ENCODE measurements around the gene ADAMTSL3. TPM values are rescaled to one million over a fixed set of nuclear protein-coding genes. Genes with fewer than 3 reads are reported as not detected.

ADAMTSL3 gene
- polyA plus RNA-seq, 1 experiment, result not detected

DNA sequence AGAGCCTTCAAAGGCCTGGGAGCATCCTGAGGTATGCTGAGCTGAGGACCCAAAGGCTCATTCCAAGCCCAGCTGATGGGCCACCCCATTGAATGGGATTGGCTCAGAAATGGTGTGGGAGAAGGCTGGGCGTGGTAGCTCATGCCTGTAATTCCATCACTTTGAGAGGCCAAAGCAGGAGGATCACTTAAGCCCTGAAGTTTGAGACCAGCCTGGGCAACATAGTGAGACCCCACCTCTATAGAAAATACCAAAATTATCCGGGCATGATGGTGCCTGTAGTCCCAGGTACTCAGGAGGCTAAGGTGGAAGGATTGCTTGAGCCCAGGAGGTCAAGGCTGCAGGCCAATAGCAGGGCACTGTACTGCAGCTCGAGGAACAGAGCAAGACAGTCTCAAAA, 43.8 kb upstream of the ADAMTSL3 start:
- Histone ChIP-seq H3K36me3 (ENCODE audit: control insufficient read depth, insufficient read depth, low read length) (no peaks in the 10 kb centered on the region), H3K27me3 (ENCODE audit: control insufficient read depth, insufficient read depth, low read length) (no peaks in the 10 kb centered on the region), H3K4me3 (ENCODE audit: low read depth, low read length) (no peak overlapping the region)
- POLR2A ChIA-PET, result no interaction called here
- TF ChIP-seq, protein P1, sequence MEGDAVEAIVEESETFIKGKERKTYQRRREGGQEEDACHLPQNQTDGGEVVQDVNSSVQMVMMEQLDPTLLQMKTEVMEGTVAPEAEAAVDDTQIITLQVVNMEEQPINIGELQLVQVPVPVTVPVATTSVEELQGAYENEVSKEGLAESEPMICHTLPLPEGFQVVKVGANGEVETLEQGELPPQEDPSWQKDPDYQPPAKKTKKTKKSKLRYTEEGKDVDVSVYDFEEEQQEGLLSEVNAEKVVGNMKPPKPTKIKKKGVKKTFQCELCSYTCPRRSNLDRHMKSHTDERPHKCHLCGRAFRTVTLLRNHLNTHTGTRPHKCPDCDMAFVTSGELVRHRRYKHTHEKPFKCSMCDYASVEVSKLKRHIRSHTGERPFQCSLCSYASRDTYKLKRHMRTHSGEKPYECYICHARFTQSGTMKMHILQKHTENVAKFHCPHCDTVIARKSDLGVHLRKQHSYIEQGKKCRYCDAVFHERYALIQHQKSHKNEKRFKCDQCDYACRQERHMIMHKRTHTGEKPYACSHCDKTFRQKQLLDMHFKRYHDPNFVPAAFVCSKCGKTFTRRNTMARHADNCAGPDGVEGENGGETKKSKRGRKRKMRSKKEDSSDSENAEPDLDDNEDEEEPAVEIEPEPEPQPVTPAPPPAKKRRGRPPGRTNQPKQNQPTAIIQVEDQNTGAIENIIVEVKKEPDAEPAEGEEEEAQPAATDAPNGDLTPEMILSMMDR (IDR thresholded peaks at IDR 0.05; ENCODE audit: insufficient read depth, low read depth, low read length), result no peak
- CTCF ChIA-PET, result no interaction called here
- DNase-seq (ENCODE audit: low read depth), result no peak

- Histone ChIP-seq H3K27me3 (ENCODE audit: control insufficient read depth, insufficient read depth, low read length) (no peaks in the 10 kb centered on the region), H3K4me3 (ENCODE audit: low read depth, low read length) (no peak overlapping the region), H3K36me3 (ENCODE audit: control insufficient read depth, insufficient read depth, low read length) (no peaks in the 10 kb centered on the region)
- TF ChIP-seq, protein P1 (IDR thresholded peaks at IDR 0.05; ENCODE audit: insufficient read depth, low read depth, low read length), result no peak
- POLR2A ChIA-PET, result no interaction called here
- DNase-seq (ENCODE audit: low read depth), result no peak
- CTCF ChIA-PET, result no interaction called here
Measured at GRCh38 chr15:83610901-83611685, 42.8 kb upstream of the ADAMTSL3 start.

- ChIA-PET POLR2A (no interaction called here), CTCF (no interaction called here)
- Histone ChIP-seq H3K4me3 (ENCODE audit: low read depth, low read length) (no peak overlapping the region), H3K27me3 (ENCODE audit: control insufficient read depth, insufficient read depth, low read length) (no peaks in the 10 kb centered on the region), H3K36me3 (ENCODE audit: control insufficient read depth, insufficient read depth, low read length) (no peaks in the 10 kb centered on the region)
- DNase-seq (ENCODE audit: low read depth), result no peak
- TF ChIP-seq, protein P1 (IDR thresholded peaks at IDR 0.05; ENCODE audit: insufficient read depth, low read depth, low read length), result no peak
Measured at GRCh38 chr15:83612226-83612625, 41.7 kb upstream of the ADAMTSL3 start.

DNA sequence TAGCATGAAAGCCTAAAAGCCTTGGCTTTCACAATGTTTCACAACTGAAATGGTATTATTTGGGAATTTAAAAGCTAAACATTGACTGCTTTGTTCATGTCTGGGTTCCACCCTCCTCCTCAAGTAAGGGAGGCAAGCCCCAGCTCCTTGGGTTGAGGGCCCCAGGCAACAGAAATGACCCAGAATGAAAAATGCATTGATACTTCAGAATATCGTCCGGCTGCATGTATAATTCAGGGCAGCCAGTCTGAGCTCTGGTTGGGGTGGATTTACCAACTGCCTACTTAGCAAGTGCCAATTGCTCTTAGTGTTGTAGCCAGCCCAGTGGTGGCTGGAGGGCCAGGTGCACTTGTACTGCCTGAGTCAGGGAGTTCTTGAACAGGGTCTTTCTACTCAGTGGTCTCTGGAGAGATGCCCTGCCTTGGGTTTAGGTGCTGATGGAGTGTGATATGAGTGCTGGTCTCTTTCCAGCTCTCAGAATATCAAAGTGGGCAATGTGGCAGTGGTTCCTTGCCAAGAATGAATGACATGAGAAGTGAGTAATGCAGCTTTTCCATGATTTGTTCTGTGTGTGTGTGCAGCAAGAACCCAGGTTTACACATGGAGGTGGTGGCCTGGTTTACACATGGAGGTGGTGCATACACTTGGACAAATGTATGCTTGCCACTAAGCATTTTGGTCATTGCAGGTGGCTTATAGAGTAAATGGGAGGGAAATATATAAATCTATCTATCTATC, 40.9 kb upstream of the ADAMTSL3 start:
- DNase-seq (ENCODE audit: low read depth), result no peak
- CTCF ChIA-PET, result no interaction called here
- Histone ChIP-seq H3K36me3 (ENCODE audit: control insufficient read depth, insufficient read depth, low read length) (no peaks in the 10 kb centered on the region), H3K27me3 (ENCODE audit: control insufficient read depth, insufficient read depth, low read length) (no peaks in the 10 kb centered on the region), H3K4me3 (ENCODE audit: low read depth, low read length) (no peak overlapping the region)
- TF ChIP-seq, protein P1 (IDR thresholded peaks at IDR 0.05; ENCODE audit: insufficient read depth, low read depth, low read length), result no peak
- POLR2A ChIA-PET, result no interaction called here

DNA sequence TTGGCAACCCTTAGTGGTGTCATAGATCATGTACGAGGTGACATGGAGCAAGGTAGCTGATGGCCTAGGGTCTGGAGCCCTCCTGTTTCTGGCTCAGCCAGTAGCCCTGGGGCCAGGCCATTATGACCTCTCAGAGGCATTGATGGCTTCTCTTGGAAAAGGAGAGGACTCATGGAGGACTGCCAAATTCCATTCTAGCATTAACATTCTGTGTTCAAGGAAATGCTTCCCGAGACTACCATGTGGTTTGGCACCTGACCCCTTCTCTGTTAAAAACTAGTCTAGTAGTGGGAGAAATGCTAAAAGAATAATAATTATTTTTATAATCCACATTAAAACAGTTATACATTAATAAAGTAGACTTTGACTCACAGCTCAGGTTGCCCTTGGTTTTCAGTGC, 40.2 kb upstream of the ADAMTSL3 start:
- DNase-seq (ENCODE audit: low read depth), result no peak
- no peaks in the 10 kb centered on the region for H3K27me3 ChIP-seq (ENCODE audit: control insufficient read depth, insufficient read depth, low read length)
- no peaks in the 10 kb centered on the region for H3K36me3 ChIP-seq (ENCODE audit: control insufficient read depth, insufficient read depth, low read length)
- POLR2A ChIA-PET, result no interaction called here
- TF ChIP-seq, protein P1 (IDR thresholded peaks at IDR 0.05; ENCODE audit: insufficient read depth, low read depth, low read length), result no peak
- no peak overlapping the region for H3K4me3 ChIP-seq (ENCODE audit: low read depth, low read length)
- CTCF ChIA-PET, result no interaction called here

Data from BJ (cell line).